ENCODE data around the gene TRPV5.

The TRPV5 gene

GRCh38 chr7:142908290-142908689, 25.3 kb downstream of the TRPV5 start:
- no peak for DNase-seq

GRCh38 chr7:142906643-142907042, 26.9 kb downstream of the TRPV5 start:
- no peak for DNase-seq

GRCh38 chr7:142905759-142906158, 27.8 kb downstream of the TRPV5 start:
- no peak for DNase-seq

GRCh38 chr7:142904128-142904527, 29.4 kb downstream of the TRPV5 start:
- no peak for DNase-seq

GRCh38 chr7:142901426-142902259, 31.9 kb downstream of the TRPV5 start:
- DNase-seq = no peak

GRCh38 chr7:142899661-142900060, 33.9 kb downstream of the TRPV5 start:
- DNase-seq = no peak

GRCh38 chr7:142898377-142899170, 35.0 kb downstream of the TRPV5 start:
- no peak for DNase-seq

- no peak for DNase-seq
These were observed 35.9 kb downstream of the TRPV5 start for GRCh38 chr7:142897691-142898090.

GRCh38 chr7:142896741-142897379, 36.7 kb downstream of the TRPV5 start:
- DNase-seq = no peak

- DNase-seq = no peak
These were observed 37.4 kb downstream of the TRPV5 start for GRCh38 chr7:142896151-142896550.

GRCh38 chr7:142894985-142895593, 38.5 kb downstream of the TRPV5 start:
- DNase-seq = no peak

GRCh38 chr7:142894112-142894984, 39.2 kb downstream of the TRPV5 start:
- no peak for DNase-seq

- DNase-seq = no peak
These were observed 40.6 kb downstream of the TRPV5 start for GRCh38 chr7:142892951-142893350.

GRCh38 chr7:142891490-142892082, 42.0 kb downstream of the TRPV5 start:
- no peak for DNase-seq

- DNase-seq = no peak
These were observed 42.6 kb downstream of the TRPV5 start for GRCh38 chr7:142890874-142891485.

GRCh38 chr7:142889816-142890215, 43.7 kb downstream of the TRPV5 start:
- no peak for DNase-seq

GRCh38 chr7:142887282-142888015, 46.1 kb downstream of the TRPV5 start:
- DNase-seq = no peak

- DNase-seq = no peak
These were observed 46.7 kb downstream of the TRPV5 start for GRCh38 chr7:142886866-142887265.

- DNase-seq = no peak
These were observed 48.0 kb downstream of the TRPV5 start, which contains the start of gene TRPV6 for GRCh38 chr7:142885311-142886230. Gene TRPV6 (minus strand): TSS chr7:142885745.

Data from activated T-cell treated with anti-CD3 and anti-CD28 coated beads, Interleukin-2, amount 50 U/mL, for 1 hour (primary cell).